ENCODE measurements around the gene SLC22A4. TPM values are rescaled to one million over a fixed set of nuclear protein-coding genes. Genes with fewer than 3 reads are reported as not detected.
A peak's percentile ranks its signal among the peaks of the same experiment; 100 is the strongest.

SLC22A4 gene
- total and polyA plus RNA-seq, 4 donors, result 0.25 to 42.2 (median 0.47) TPM

DNA sequence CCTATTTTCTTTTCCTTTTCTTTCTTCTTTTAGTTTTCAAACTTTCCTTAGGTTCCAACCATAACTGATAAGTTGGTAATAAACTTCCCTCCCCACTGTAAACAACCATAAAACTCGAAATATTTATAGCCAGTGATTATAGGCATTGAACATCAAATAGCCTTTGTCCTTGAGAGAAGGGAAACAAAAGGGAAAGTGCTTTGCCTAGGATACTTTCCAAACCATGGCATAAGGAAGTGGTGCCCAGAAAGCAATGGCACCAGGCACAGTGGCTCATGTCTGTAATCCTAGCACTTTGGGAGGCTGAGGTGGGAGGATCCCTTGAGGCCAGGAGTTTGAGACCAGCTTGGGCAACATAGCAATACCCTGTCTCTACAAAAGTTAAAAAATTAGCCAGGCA is 48.6 kb upstream of the SLC22A4 start (continued):
- TF ChIP-seq GABPA (IDR thresholded peaks at IDR 0.05 in 1 of 2, conservative IDR thresholded peaks at IDR 0.05 in 1 of 2), result no peak
- TF ChIP-seq, protein P1, sequence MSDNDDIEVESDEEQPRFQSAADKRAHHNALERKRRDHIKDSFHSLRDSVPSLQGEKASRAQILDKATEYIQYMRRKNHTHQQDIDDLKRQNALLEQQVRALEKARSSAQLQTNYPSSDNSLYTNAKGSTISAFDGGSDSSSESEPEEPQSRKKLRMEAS (IDR thresholded peaks at IDR 0.05), result no peak
- TF ChIP-seq JUND (IDR thresholded peaks at IDR 0.05), result no peak

DNA sequence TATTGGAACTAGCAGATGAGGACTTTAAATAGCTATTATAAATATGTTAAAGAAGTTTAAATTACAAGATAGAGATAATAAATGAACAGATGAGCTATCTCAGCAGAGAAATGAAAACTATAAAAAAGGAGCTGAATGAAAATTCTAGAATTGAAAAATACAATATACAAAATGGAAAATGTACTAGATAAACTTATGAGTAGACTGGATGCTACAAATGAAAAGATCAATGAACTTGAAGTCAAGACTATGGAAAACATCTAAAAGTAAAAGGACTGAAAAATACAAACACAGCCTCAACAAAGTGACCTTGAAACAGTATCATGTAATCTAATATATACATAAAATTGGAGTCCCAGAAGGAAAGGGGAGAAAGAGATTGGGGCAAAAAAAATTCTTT is 47.4 kb upstream of the SLC22A4 start:
- no peaks in the 10 kb centered on the region for H3K36me3 ChIP-seq (ENCODE audit: control insufficient read depth in 4 of 4, insufficient read depth in 3 of 4, low read depth in 1 of 4, low read length in 3 of 4)
- H3K27me3 ChIP-seq (ENCODE audit: control insufficient read depth in 4 of 4, insufficient read depth in 4 of 4, low read length in 3 of 4), result no peaks in the 10 kb centered on the region
- no peak overlapping the region for H3K27ac ChIP-seq (ENCODE audit: low read depth in 1 of 2, low read length in 2 of 2)
- H3K4me1 ChIP-seq (ENCODE audit: control insufficient read depth in 4 of 4, insufficient read depth in 4 of 4, low read length in 3 of 4), result no peaks in the 10 kb centered on the region
- no peak for DNase-seq (ENCODE audit: low spot score)
- no peak overlapping the region for H3K4me3 ChIP-seq (ENCODE audit: low read depth in 1 of 3, low read length in 3 of 3)
- peaks cover 0 to 12% (median 6%) of the 10 kb centered on the region in 4 donors for H3K9me3 ChIP-seq (ENCODE audit: control insufficient read depth in 4 of 4, low read length in 3 of 4)
- no peak overlapping the region for H3K9ac ChIP-seq (ENCODE audit: low read depth in 1 of 2, low read length in 2 of 2)
- TF ChIP-seq, protein P2, sequence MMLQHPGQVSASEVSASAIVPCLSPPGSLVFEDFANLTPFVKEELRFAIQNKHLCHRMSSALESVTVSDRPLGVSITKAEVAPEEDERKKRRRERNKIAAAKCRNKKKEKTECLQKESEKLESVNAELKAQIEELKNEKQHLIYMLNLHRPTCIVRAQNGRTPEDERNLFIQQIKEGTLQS (IDR thresholded peaks at IDR 0.05), result no peak
- TF ChIP-seq FOXA1 (IDR thresholded peaks at IDR 0.05) (no peak), NR2F2 (IDR thresholded peaks at IDR 0.05) (no peak), FOXA2 (IDR thresholded peaks at IDR 0.05) (no peak), SP1 (IDR thresholded peaks at IDR 0.05) (no peak), RXRA (IDR thresholded peaks at IDR 0.05) (no peak), GABPA (IDR thresholded peaks at IDR 0.05 in 1 of 2, conservative IDR thresholded peaks at IDR 0.05 in 1 of 2) (no peak), EGR1 (IDR thresholded peaks at IDR 0.05; ENCODE audit: low read depth in 2 of 2) (no peak), HNF4G (IDR thresholded peaks at IDR 0.05) (no peak)

DNA sequence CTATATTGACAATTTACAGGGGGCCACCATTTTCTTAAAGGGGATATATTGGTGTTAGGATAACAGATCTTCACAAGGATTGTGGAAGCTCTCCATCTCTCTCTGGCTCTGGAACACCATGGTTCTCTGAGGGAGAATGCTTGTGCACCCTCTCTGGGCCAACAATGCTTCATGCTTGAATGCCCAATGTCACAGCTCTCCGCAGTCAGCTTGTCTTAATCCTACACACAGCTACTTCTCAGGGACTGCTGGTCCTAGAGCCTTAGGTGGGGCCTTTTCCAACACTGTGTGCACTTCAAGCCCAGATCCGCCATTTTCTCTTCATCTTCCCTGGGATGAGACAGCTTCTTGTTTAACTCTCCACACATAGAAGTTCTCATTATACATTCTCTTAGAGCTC is 43.6 kb upstream of the SLC22A4 start:
- DNase-seq (ENCODE audit: low spot score), result no peak
- no peaks in the 10 kb centered on the region for H3K36me3 ChIP-seq (ENCODE audit: control insufficient read depth in 4 of 4, insufficient read depth in 3 of 4, low read depth in 1 of 4, low read length in 3 of 4)
- no peaks in the 10 kb centered on the region for H3K4me1 ChIP-seq (ENCODE audit: control insufficient read depth in 4 of 4, insufficient read depth in 4 of 4, low read length in 3 of 4)
- WGBS, result 94% methylated on average over 2 of the region's 2 CpGs
- H3K4me3 ChIP-seq (ENCODE audit: low read depth in 1 of 3, low read length in 3 of 3), result no peak overlapping the region
- no peak overlapping the region for H3K27ac ChIP-seq (ENCODE audit: low read depth in 1 of 2, low read length in 2 of 2)
- no peaks in the 10 kb centered on the region for H3K27me3 ChIP-seq (ENCODE audit: control insufficient read depth in 4 of 4, insufficient read depth in 4 of 4, low read length in 3 of 4)
- H3K9ac ChIP-seq (ENCODE audit: low read depth in 1 of 2, low read length in 2 of 2), result no peak overlapping the region
- H3K9me3 ChIP-seq (ENCODE audit: control insufficient read depth in 4 of 4, low read length in 3 of 4), result peaks cover 0 to 6% (median 2%) of the 10 kb centered on the region in 4 donors
- TF ChIP-seq, protein P1 (IDR thresholded peaks at IDR 0.05), result no peak
- no peak for TF ChIP-seq RXRA (IDR thresholded peaks at IDR 0.05)
- TF ChIP-seq HNF4A (conservative IDR thresholded peaks at IDR 0.05), result no peak
- no peak for TF ChIP-seq TAF1 (conservative IDR thresholded peaks at IDR 0.05)
- no peak for TF ChIP-seq NR2F2 (IDR thresholded peaks at IDR 0.05)

DNA sequence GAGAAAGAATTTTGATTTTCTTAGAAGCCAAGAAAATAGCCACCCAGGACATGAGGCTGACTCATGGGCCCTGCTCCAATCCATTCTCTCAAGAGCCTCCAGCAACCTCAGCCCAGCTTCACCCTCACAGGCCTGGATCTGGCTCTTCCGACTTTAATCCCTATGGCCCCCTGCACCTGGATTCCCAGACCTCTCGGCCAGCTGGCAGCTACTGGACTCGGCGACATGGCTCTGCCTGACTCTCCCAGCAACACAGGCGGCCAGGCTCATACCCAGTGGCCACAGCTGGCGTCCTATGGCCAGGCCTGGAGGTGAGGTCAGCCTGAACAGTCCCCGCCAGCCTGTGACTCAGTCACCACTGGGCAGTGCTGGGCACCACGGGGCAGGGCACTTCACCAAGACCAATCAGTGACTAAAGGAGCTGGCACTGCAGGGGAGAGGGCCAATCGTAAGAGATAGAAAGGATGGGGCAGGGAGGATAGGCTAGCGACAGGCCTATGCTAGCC is 42.9 kb upstream of the SLC22A4 start:
- Histone ChIP-seq H3K27me3 (ENCODE audit: control insufficient read depth in 4 of 4, insufficient read depth in 4 of 4, low read length in 3 of 4) (no peaks in the 10 kb centered on the region), H3K9ac (ENCODE audit: low read depth in 1 of 2, low read length in 2 of 2) (no peak overlapping the region), H3K36me3 (ENCODE audit: control insufficient read depth in 4 of 4, insufficient read depth in 3 of 4, low read depth in 1 of 4, low read length in 3 of 4) (no peaks in the 10 kb centered on the region), H3K9me3 (ENCODE audit: control insufficient read depth in 4 of 4, low read length in 3 of 4) (peaks cover 0 to 2% (median under 1%) of the 10 kb centered on the region in 4 donors), H3K4me1 (ENCODE audit: control insufficient read depth in 4 of 4, insufficient read depth in 4 of 4, low read length in 3 of 4) (no peaks in the 10 kb centered on the region), H3K27ac (ENCODE audit: low read depth in 1 of 2, low read length in 2 of 2) (no peak overlapping the region), H3K4me3 (ENCODE audit: low read depth in 1 of 3, low read length in 3 of 3) (no peak overlapping the region)
- WGBS, result 94% methylated on average over 10 of the region's 10 CpGs
- peak; percentile 14 for DNase-seq (ENCODE audit: low spot score)
- TF ChIP-seq SP1 (IDR thresholded peaks at IDR 0.05) (no peak), FOXA1 (IDR thresholded peaks at IDR 0.05) (no peak), TAF1 (conservative IDR thresholded peaks at IDR 0.05) (no peak), HNF4A (conservative IDR thresholded peaks at IDR 0.05) (no peak), YY1 (IDR thresholded peaks at IDR 0.05) (no peak), RXRA (IDR thresholded peaks at IDR 0.05) (no peak), NR2F2 (IDR thresholded peaks at IDR 0.05) (no peak), EGR1 (IDR thresholded peaks at IDR 0.05; ENCODE audit: low read depth in 2 of 2) (no peak), JUND (IDR thresholded peaks at IDR 0.05) (no peak), HNF4G (IDR thresholded peaks at IDR 0.05) (no peak), GABPA (IDR thresholded peaks at IDR 0.05 in 1 of 2, conservative IDR thresholded peaks at IDR 0.05 in 1 of 2) (no peak)
- TF ChIP-seq, protein P3, sequence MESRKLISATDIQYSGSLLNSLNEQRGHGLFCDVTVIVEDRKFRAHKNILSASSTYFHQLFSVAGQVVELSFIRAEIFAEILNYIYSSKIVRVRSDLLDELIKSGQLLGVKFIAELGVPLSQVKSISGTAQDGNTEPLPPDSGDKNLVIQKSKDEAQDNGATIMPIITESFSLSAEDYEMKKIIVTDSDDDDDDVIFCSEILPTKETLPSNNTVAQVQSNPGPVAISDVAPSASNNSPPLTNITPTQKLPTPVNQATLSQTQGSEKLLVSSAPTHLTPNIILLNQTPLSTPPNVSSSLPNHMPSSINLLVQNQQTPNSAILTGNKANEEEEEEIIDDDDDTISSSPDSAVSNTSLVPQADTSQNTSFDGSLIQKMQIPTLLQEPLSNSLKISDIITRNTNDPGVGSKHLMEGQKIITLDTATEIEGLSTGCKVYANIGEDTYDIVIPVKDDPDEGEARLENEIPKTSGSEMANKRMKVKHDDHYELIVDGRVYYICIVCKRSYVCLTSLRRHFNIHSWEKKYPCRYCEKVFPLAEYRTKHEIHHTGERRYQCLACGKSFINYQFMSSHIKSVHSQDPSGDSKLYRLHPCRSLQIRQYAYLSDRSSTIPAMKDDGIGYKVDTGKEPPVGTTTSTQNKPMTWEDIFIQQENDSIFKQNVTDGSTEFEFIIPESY (IDR thresholded peaks at IDR 0.05), result no peak
- TF ChIP-seq, protein P4, sequence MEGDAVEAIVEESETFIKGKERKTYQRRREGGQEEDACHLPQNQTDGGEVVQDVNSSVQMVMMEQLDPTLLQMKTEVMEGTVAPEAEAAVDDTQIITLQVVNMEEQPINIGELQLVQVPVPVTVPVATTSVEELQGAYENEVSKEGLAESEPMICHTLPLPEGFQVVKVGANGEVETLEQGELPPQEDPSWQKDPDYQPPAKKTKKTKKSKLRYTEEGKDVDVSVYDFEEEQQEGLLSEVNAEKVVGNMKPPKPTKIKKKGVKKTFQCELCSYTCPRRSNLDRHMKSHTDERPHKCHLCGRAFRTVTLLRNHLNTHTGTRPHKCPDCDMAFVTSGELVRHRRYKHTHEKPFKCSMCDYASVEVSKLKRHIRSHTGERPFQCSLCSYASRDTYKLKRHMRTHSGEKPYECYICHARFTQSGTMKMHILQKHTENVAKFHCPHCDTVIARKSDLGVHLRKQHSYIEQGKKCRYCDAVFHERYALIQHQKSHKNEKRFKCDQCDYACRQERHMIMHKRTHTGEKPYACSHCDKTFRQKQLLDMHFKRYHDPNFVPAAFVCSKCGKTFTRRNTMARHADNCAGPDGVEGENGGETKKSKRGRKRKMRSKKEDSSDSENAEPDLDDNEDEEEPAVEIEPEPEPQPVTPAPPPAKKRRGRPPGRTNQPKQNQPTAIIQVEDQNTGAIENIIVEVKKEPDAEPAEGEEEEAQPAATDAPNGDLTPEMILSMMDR (IDR thresholded peaks at IDR 0.05; ENCODE audit: low read depth, low read length, missing input control), result no peak
- TF ChIP-seq, protein P2 (IDR thresholded peaks at IDR 0.05), result no peak
